ENCODE results near the gene SLC35F1.
"Not testable (repeated sequence)": the region's sequence is repeated elsewhere in the genome, so short reads cannot be mapped to it uniquely, and the experiment has no call there.

SLC35F1 gene

GRCh38 chr6:118016532-118016931, 109.5 kb downstream of the SLC35F1 start:
- DNase-seq: no peak

- DNase-seq: no peak
Observed at GRCh38 chr6:118017301-118017848, 110.3 kb downstream of the SLC35F1 start.

- DNase-seq: no peak
Observed at GRCh38 chr6:118023771-118024170, 116.7 kb downstream of the SLC35F1 start.

- no peak for DNase-seq
Observed at GRCh38 chr6:118029967-118030366, 122.9 kb downstream of the SLC35F1 start.

- DNase-seq: not testable (repeated sequence)
Observed at GRCh38 chr6:118037479-118037878, 130.4 kb downstream of the SLC35F1 start.

GRCh38 chr6:118042855-118043254, 135.8 kb downstream of the SLC35F1 start:
- DNase-seq: no peak

GRCh38 chr6:118044275-118044674, 137.2 kb downstream of the SLC35F1 start:
- no peak for DNase-seq

GRCh38 chr6:118054082-118054481, 147.0 kb downstream of the SLC35F1 start:
- DNase-seq: no peak

GRCh38 chr6:118061666-118062065, 154.6 kb downstream of the SLC35F1 start:
- DNase-seq: no peak

GRCh38 chr6:118080547-118080946, 173.5 kb downstream of the SLC35F1 start:
- DNase-seq: no peak

GRCh38 chr6:118083711-118084110, 176.6 kb downstream of the SLC35F1 start:
- DNase-seq: no peak

- DNase-seq: no peak
Observed at GRCh38 chr6:118085665-118086064, 178.6 kb downstream of the SLC35F1 start.

- DNase-seq: no peak
Observed at GRCh38 chr6:118086159-118086558, 179.1 kb downstream of the SLC35F1 start.

- DNase-seq: no peak
Observed at GRCh38 chr6:118092086-118092485, 185.0 kb downstream of the SLC35F1 start.

GRCh38 chr6:118097576-118097975, 190.5 kb downstream of the SLC35F1 start:
- DNase-seq: no peak

GRCh38 chr6:118100717-118101116, 193.7 kb downstream of the SLC35F1 start:
- DNase-seq: no peak

- no peak for DNase-seq
Observed at GRCh38 chr6:118101220-118101619, 194.2 kb downstream of the SLC35F1 start.

GRCh38 chr6:118101831-118102345, 194.8 kb downstream of the SLC35F1 start:
- no peak for DNase-seq

GRCh38 chr6:118102401-118102800, 195.3 kb downstream of the SLC35F1 start:
- DNase-seq: no peak

- DNase-seq: no peak
Observed at GRCh38 chr6:118103381-118104146, 196.5 kb downstream of the SLC35F1 start.

GRCh38 chr6:118122161-118122725, 215.2 kb downstream of the SLC35F1 start:
- DNase-seq: no peak

- DNase-seq: no peak
Observed at GRCh38 chr6:118122801-118123200, 215.7 kb downstream of the SLC35F1 start.

GRCh38 chr6:118123503-118124037, 216.5 kb downstream of the SLC35F1 start:
- DNase-seq: no peak

- DNase-seq: no peak
Observed at GRCh38 chr6:118124851-118125250, 217.8 kb downstream of the SLC35F1 start.
